ENCODE measurements around the gene LRP1.

DNA sequence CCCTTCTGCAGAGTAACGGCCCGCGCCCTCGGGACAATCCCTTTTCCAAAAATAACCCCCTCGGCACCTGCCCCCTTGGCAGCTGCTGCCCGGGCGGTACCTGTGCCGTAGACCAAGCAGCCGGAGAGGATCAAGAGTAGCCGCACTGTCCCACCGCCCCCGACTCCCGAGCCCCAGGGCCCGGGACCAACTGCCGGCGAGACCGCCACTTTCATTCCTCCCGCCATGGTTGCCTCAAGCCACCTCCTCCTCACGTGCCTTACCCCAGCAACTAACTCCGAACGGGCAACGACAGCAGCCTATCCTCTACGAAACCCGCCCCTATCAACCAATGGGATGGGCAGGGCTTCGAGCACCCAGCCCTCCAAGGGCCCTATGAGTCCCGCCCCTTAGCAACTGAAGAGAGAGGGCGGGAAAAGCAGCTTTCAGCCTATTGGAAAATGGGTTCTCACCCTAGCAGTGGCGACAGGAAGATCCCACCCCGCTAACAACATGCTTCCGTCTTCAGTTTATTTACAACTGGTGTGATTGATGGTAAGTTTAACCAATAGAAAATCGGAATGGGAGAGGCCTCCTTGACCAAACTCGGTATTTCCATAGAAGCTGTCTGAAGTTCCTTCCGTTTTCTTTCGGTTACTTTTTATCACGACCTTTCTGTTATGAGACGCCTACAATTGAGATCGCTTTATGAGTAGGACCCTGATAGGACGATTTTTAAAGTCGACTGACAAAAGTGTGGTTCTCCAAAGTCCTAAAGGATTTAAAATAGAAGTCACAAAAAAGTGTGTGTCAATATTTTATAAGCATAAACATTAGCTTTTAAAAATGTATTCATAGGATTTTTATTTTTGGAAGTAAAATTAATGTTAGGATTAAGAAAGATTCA, 49.5 kb upstream of the LRP1 start, which contains the start of gene NEMP1:
- TF ChIP-seq, protein P1, sequence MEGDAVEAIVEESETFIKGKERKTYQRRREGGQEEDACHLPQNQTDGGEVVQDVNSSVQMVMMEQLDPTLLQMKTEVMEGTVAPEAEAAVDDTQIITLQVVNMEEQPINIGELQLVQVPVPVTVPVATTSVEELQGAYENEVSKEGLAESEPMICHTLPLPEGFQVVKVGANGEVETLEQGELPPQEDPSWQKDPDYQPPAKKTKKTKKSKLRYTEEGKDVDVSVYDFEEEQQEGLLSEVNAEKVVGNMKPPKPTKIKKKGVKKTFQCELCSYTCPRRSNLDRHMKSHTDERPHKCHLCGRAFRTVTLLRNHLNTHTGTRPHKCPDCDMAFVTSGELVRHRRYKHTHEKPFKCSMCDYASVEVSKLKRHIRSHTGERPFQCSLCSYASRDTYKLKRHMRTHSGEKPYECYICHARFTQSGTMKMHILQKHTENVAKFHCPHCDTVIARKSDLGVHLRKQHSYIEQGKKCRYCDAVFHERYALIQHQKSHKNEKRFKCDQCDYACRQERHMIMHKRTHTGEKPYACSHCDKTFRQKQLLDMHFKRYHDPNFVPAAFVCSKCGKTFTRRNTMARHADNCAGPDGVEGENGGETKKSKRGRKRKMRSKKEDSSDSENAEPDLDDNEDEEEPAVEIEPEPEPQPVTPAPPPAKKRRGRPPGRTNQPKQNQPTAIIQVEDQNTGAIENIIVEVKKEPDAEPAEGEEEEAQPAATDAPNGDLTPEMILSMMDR (conservative IDR thresholded peaks at IDR 0.05; ENCODE audit: low read depth, low read length), result no peak
- TF ChIP-seq EZH2phosphoT487 (IDR thresholded peaks at IDR 0.05; ENCODE audit: borderline replicate concordance, low read length) (no peak), EZH2 (IDR thresholded peaks at IDR 0.05; ENCODE audit: low read length, unreplicated experiment) (no peak)
